HG03095 (cell line): Measurements from ENCODE around the gene LGR6.
"Not testable (repeated sequence)": the region's sequence is repeated elsewhere in the genome, so short reads cannot be mapped to it uniquely, and the experiment has no call there.

Experiments
- ATAC-seq: cut with Tn5 transposase; IDR thresholded peaks from one replicate; pipeline ENCODE4 v1.9.1; 2021; ENCODE audit warnings: moderate library complexity; ENCODE audit not compliant: unreplicated experiment

Gene LGR6

DNA sequence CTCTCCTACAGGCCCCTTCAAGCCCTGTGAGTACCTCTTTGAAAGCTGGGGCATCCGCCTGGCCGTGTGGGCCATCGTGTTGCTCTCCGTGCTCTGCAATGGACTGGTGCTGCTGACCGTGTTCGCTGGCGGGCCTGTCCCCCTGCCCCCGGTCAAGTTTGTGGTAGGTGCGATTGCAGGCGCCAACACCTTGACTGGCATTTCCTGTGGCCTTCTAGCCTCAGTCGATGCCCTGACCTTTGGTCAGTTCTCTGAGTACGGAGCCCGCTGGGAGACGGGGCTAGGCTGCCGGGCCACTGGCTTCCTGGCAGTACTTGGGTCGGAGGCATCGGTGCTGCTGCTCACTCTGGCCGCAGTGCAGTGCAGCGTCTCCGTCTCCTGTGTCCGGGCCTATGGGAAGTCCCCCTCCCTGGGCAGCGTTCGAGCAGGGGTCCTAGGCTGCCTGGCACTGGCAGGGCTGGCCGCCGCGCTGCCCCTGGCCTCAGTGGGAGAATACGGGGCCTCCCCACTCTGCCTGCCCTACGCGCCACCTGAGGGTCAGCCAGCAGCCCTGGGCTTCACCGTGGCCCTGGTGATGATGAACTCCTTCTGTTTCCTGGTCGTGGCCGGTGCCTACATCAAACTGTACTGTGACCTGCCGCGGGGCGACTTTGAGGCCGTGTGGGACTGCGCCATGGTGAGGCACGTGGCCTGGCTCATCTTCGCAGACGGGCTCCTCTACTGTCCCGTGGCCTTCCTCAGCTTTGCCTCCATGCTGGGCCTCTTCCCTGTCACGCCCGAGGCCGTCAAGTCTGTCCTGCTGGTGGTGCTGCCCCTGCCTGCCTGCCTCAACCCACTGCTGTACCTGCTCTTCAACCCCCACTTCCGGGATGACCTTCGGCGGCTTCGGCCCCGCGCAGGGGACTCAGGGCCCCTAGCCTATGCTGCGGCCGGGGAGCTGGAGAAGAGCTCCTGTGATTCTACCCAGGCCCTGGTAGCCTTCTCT lies 124.6 kb downstream of the LGR6 start:
- no peak for ATAC-seq

DNA sequence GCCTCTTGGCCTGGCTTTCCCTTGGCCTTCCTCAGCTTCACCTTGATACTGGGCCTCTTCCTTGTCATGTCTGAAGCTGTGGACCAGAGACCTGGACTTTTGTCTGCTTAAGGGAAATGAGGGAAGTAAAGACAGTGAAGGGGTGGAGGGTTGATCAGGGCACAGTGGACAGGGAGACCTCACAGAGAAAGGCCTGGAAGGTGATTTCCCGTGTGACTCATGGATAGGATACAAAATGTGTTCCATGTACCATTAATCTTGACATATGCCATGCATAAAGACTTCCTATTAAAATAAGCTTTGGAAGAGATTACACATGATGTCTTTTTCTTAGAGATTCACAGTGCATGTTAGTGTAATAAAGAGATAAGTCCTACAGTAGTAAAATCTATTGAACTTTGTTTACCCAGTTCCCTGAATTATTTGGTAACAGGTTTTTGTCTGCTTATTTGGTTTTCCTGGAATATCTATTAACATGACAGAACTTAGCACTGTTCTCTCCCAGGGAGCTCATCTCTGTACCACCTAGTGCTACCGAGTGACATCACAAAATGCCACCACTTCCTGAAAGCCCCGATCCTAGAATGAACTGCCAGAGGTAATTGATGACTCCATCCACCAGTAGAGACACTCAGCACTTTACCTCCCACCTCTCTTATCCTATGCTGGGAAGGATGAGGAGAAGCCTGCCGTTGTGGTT lies 125.9 kb downstream of the LGR6 start:
- no peak for ATAC-seq

DNA sequence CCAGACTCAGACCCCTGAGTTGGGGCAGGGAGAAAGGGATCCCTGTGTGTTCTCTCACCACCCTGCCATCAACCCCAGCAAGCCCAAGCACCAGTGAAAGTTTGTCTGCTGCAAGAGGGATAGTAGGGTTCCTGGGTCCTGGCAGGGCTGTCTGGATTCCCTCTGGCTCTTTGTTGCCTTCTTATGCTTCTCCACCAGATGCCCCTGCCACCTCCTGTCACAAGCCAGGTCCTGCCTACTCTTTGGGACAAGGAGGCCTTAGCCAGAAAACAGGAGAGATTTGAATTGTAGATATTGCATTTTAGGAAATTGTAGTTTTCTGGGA lies 126.4 kb downstream of the LGR6 start:
- ATAC-seq: no peak

DNA sequence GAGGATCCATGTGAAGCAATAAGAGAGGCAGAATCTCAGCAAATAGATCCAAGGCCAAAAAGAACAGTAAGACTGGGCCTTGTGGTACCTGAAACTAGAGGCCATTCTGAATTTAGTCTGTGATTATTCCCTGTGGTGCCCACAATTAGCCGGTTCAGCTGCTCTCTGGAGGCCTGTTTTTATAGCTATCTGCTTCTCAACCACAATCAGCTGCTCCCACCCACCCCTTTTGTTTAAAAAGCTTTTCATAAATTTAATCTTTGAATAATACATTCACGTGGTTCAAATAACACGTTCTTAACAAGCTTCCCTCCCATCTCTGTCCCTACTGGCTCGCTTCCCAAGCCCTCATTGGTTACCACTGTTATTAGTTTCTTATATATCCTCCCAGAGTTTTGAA lies 130.1 kb downstream of the LGR6 start:
- ATAC-seq: no peak

DNA sequence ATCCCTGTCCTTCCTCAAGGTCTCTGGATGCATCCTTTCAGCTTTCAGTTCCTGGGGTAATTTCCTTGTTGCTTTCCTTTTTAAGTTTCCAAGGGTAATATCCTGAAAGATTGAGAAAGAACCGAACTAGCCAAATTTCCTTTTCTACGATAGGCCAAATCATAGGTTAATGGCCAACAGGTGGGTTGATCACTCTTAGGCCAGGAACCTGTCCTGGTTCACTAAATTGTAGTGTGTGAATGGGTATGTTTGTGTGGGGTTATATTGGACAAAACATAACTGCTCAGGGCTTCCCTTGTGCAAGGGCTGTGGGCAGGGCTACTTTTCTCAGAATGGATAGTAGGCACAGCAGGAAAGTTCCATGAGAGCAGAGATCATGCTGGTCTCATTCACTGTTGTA lies 131.0 kb downstream of the LGR6 start:
- ATAC-seq: no peak

DNA sequence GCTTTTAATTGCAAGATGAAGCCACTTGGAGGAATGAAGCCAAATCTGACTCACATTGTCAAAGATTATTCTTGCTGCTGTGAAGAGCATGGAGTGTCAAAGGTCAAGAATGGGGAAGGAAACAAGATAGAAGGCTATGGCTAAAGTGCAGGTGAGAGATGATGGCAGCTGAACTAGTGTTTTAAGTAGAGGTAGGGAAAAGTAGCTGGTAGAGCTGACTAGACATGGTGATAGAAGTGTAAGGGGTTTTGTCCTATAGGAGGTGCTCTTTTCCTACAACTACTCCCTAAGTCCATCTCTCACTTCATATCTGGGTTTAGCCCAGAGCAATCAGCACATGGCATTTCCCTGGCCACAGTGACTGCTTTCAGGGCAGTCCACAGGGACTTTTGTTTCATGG lies 136.3 kb downstream of the LGR6 start:
- no peak for ATAC-seq

DNA sequence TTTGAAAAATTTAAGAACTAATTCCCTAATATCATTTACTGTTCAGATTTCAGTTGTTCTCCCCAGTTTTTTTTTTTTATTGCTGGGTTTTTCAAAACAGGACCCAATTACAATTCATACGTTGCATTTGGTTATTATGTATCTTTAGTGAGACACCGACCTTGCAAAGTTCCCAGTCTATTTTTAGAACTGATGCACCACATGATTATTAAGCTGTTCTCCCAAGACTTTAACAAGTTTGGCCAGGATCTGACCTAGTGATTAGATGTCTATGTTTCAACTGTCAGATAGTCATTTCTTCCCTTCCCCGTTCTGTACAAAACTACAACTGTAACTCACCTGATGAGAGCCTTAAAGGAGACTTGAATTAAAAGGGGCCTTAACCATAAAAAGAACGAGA lies 140.3 kb downstream of the LGR6 start:
- ATAC-seq: no peak

DNA sequence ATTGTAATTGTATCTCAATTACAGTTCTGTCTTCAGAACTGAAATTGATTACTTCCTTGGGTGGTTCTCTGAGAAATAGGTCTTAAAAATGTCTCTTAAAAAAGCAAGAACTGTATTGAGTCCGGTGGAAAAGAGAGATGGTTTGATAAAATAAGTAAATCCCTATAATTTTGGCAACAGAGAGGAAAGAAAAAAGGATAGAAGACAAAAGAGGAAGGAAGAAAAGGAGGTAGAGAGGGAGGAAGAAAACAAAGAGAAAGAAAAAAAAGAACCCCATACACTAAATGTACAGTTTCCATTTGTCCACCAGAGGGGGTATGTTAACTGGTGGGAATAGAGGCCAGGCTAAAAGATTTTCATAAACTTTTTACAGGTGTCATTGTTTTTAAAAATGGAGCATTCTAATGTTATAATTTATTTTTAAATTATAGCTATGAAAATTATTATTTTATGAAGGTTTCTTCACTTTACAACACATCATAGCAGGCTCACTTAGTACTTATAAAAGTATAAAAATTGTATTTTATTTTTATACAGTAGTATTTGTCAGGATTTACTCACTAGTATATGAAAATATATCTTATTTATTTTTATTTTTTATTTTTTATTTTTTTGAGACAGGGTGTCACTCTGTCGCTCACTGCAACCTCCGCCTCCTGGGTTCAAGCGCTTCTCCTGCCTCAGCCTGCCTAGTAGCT lies 150.2 kb downstream of the LGR6 start:
- no peak for ATAC-seq

DNA sequence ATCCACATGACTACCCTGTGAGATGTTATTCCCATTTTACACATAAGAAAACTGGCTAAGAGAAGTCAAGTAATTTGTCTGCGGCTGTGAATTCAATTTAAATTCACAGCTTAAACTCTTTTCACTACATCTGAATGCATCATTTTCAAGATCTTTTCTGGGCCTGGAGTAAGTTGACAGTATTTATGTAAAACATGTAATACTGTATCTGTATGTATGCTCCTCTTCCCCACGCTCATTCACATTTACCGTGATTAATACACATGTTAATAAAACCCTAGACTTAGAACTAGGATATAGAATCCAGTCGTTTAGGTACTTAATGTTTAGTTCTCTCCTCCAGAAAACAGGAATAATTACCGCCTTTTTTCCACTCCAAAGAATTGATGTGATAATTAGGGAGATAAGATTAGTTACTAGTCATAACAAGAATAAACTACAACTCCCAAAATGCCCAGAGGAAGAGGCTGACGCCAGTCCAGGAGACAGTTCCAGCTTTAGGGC lies 154.5 kb downstream of the LGR6 start:
- ATAC-seq: no peak

DNA sequence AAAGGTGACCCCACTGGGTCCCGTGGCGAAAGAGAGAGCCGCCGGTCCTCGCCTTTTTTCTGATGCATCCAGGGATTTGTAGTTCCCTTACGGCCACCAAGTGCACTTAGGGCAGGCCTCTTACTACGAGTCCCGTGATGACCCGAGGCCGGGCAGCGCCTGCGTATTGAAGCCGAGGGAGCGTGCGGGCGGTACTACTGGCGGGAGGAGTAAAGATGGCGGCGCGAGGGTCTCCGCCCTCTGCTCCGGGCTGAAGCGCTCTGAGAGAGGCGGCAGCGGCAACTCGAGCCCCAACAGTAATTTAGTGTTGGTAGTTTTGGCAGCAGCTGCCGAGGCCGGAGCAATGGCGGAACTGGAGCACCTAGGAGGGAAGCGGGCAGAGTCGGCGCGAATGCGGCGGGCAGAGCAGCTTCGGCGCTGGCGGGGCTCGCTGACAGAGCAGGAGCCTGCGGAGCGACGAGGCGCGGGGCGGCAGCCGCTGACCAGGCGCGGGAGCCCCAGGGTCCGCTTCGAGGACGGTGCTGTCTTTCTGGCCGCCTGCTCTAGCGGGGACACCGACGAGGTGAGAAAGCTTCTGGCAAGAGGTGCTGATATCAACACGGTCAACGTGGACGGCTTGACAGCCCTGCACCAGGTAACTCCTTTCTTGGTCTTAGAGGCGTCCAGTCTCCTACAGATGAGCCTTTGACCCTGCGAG lies 155.1 kb downstream of the LGR6 start, which contains the start of gene PPP1R12B:
TSS of gene PPP1R12B (plus strand) at position 191 of the 697 bp plus-strand sequence. CDS start at position 344, 153 bp downstream.
- ATAC-seq: peak; percentile 97

DNA sequence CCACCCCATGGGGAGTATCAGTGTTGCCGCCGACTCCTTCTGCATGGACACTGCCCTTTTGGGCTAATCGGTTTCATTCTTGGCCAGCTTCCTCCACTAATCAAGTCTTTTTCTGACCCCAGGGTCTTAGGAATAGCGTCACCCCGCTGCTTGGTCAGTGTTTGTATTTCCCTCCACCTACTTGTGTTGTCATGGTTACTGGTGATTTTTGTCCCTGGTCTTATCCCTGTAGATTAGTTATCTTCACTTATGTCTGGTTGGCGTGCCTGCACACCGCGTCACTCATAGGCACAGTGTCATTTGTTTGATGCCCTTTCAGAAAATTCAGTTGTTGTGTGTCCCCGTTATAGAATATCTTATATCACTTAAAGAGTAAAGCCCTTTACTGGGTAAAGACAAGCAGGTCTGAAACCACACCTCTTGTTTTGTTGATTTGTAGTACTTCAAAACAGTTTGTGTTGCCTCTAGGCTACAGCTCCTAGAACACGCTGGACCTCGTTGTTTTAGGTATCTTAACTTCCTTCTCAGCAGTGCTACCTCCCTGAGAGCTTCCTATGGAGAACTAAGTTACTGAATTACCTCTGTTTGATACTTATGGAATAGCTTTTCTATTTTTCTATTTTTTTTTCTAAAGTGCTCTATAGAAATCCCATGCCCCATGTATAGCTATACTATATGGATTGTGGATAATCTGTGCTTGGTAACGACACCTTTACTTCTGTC lies 155.8 kb downstream of the LGR6 start:
- no peak for ATAC-seq

DNA sequence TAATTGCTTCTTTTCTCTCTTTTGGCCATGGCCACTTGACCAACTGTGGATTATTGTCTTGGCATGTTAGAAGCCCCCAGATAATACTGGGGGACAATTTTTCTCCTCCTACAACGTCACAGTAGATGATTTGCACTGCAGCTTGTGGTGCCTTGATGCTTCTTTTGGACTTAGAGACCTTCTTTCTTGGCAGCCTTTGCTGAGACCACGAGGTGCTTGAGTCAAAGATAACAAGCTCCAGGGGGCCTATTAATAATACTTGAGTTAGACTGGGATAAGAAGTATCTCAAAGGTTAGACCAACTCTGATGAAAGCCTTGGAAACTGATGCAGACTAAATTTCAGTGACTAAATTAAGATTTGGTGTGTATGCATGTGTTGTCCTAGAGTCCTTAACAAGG lies 158.1 kb downstream of the LGR6 start:
- no peak for ATAC-seq

DNA sequence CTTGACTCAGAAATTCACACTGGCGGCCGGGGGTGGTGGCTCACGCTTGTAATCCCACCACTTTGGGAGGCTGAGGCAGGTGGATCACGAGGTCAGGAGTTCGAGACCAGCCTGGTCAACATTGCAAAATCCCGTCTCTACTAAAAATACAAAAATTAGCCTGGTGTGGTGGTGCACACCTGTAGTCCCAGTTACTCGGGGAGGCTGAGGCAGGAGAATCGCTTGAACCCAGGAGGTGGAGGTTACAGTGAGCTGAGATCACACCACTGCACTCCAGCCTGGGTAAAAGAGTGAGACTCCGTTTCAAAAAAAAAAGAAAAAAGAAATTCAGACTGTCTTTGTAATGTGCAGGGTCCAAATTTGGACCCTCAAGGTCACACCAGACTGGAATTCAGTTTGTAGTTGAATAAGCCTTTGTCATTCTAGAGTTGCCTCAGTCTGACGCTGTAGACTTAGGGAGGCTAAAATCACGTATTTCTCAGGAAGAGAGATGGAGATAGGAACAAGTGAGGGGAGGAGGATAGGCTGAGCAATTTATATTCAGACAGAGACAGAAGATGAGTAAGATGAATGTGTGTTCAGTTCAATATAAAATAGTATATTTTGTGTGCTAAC lies 159.1 kb downstream of the LGR6 start:
- ATAC-seq: not testable (repeated sequence)

DNA sequence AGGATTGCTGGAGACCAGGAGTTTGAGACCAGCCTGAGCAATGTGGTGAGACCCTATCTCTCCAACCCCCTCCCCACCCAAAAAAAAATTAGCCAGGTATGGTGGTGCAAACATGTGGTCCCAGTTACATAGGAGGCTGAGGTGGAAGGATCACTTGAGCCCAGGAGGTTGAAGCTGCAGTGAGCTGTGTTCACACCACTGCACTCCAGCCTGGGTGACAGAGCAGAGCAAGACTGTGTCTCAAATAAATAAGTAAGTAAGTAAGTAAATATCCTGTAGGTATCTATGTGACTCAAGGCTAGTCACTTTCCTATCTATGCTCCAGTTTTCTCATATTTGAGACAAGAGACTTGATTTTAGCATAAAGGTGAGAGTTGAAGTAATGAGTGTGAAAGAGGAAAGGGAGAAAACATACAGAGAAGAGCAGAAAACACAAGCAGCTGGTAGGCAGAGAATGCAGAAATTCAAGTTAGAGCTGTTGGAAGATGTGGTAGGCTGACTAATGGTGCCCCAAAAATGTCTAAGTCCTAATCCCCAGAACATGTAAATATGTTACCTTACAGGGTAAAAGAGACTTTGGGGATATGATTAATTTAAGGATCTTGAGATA lies 162.4 kb downstream of the LGR6 start:
- no peak for ATAC-seq

DNA sequence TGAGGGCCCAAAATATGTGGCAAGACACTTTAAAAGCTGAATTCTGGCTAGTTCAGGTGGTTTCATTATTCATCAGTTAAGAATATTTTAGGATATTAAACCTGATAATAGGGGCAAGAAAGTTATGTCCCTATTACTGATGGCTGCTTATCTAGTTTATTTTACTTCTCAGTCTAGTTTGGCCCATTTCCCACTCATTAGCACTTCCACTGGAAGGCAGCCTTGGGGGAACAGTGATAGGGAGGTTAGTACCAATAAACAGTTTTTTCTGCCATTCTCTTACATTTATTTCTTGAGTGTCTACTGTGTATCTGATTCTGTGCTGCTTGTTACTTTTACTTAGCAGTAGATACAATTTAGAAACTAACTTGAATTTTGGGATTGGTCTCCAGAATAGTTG lies 163.9 kb downstream of the LGR6 start:
- no peak for ATAC-seq

DNA sequence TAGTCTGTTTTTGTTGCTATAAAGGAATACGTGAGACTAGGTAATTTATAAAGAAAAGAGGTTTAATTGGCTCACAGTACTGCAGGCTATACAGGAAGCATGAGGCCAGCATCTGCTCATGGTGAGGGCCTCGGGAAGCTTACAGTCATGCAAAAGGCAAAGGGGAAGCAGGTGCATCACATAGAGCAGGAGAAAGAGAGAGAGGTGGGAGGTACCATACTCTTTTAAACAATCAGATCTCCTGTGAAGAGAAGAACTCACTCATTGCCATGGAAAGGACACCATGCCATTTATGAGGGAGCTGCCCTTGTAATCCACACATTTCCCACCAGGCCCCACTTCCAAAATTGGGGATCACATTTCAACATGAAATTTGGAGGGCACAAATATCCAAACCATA lies 167.6 kb downstream of the LGR6 start:
- ATAC-seq: no peak

DNA sequence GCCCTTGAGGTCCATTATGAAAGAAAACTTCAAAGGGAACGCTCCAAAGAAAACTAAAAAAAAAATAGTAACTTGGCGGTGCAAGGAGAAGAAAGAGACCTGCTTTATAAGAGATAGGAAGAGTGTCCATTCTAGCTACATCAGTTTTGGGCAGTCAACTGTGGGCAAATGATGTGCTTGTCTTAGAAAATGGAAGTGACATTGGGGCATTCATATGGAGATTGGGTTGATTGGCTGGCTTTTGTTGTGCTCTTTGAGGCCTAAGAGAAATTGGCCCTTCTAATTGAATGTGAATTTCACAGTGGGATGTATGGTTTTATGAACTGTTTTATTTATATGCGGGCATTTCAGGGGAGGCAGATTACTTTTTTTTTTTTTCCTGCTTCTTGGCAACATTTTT lies 168.1 kb downstream of the LGR6 start:
- ATAC-seq: no peak

DNA sequence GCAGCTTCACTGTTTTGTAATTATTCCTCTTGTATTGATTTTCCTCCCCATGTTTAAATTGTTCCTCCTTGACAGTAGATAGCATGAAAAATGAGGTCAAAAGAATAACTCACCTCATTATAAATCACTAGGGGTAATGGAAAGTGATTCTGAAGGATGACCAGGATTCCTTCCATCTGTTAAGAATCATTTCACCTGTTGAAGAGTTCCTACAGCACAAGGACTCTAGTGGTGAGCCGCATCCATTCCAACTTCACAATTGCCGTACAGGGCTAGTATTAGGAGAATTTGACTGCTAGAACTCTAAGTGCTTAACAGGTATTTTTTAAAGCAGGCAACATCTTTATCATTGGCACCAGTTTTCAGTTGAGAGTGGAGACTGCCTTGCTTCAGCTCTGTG lies 168.6 kb downstream of the LGR6 start:
- ATAC-seq: no peak

DNA sequence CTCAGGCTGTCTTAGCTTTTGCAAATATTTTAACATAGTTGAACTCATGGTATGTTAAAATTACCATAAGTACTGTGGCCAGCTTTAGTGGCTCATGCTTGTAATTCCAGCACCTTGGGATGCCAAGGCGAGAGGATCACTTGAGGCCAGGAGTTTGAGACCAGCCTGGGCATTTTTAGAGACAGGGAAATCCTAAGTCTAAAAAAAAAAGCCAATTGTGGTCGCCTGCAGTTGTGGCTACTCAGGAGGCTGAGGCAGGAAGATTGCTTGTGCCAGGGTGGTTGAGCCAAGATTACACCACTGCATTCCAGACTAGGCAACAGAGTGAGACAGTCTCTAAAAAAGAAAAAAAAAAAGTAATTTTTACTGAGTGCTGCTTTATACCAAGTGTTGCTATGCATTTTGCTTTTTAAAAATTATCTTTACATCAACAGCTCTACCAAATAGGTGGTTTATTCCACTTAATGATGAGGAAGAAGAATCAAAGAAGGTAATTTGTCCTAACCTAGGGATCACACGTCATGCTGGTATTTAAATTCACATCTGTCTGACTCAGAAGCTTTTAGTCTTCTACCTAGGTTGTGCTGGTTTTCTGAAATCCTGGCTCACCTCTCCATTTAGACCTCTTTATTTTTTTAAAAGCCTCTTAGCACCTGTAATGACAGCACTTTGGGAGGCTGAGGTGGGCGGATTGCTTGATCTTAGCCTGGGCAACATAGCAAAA lies 171.7 kb downstream of the LGR6 start:
- ATAC-seq: no peak
